GM18868 (cell line): Measurements from ENCODE around the gene LTBP2.

ENCODE experiments used
- ATAC-seq: cut with Tn5 transposase; IDR thresholded peaks from one replicate; pipeline ENCODE4 v1.9.1; 2021; ENCODE audit warnings: mild to moderate bottlenecking, moderate library complexity; ENCODE audit not compliant: unreplicated experiment

The LTBP2 gene

DNA sequence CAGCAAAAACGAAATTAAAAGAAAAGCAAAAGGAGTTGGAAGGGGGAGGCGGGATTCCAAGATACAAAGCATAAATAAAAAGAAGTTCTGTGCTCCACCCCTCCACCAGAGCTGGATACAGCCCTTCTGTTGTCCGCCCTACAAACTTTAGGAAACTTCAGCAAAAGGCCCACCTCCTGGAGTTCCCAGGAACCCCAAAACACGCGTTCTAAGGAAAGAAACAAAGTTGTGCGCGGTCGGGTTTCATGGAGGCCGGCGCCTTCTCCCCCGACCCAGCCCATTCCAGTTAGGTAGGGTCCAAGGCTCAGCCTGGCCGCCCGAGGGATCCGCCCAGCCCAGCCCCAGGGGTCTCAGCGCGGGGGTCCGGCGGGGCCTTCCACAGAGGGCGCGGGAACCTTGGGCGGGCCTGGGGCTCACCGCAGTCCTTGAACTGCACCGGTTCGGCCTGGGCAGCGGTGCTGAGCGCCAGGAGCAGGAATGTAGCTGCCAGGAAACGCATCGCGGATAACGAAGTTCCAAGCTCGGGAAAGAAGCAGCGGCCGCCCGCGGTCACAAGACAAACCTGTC, 119.2 kb downstream of the LTBP2 start, which contains the start of gene NPC2:
Gene NPC2, minus strand, starts transcription at position 530 of the 567 bp plus-strand sequence. Its CDS starts 31 bp downstream, at position 499.
- peak; percentile 2 for ATAC-seq

DNA sequence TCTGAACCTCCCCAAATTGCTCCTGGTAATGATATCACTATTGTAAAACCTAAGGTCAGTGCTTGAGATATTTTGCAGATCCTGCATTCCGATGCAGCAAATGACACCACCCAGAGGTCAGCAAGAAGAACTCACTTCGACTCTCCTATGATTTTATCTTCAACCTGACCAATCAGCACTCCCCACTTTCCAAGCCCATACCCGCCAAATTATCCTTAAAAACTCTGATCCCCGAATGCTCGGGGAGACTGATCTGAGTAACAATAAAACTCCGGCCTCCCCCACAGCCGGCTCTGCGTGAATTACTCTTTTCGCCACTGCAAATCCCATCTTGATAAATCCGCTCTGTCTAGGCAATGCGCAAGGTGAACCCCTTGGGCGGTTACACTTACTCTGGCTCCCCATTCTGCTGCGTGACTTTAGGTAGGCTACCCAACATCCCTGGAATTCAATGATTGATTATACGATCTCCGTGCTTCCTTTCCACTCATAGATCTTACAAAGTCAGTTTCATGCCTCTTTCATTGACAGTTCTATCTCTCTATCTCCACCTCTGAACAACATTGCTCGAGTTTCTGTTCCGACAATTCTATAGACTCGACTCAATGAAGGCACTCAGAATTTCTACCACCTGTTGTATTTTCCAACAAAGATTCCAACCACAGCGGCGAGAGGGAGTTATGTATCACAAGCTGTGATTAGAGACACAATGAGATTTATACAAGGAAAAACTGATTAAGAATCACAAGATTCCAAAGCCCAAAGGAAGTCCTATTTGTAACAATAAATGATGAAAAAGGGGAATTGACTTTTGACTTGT, 119.9 kb downstream of the LTBP2 start:
- no peak for ATAC-seq

DNA sequence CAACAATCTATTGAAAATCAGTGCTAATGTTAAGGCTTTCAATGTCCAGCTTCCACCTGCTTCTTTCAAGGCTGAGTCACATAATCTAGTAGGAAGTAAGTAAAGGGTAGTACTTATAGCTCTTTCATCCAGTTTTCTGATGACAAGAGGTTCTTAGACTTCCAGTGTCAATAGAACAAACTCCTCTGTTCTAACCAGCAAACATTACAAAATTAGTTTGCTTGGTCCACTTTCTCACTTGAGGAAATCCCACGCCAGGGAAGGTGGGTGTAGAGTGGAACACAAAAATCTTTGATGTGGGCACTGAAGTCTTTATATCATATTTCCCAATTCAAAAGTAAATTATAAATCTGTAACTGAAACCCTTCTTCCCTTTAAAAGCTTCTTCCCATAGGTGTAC, 121.6 kb downstream of the LTBP2 start:
- ATAC-seq: no peak

DNA sequence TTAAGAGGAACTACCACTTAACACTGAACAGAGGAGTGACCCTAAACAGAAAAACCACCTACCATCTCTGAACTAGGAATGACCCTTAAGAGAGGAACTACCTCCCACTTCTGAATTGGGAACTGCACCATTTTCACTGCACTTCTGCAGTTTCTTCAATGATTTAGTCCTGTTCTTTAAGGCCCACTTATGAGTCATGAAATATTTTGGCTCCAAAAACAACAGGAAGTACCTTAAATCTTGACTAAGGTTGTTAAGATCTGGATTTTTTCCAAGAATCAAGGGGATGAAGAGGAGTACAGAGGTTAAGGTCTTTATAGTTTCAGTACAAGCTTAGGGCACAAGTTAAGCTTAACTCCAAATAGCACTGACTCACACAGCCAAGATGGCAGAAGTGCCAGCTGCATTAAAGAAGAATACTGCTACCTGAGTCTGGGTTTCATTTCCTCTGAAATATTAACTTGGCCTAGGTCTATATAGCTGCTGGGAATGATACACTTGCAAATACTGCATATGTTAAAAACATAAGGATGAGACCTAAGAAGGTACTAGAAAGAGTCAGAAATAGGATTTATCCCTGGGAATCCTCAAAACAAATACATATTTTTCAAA, 123.1 kb downstream of the LTBP2 start:
- ATAC-seq: no peak

DNA sequence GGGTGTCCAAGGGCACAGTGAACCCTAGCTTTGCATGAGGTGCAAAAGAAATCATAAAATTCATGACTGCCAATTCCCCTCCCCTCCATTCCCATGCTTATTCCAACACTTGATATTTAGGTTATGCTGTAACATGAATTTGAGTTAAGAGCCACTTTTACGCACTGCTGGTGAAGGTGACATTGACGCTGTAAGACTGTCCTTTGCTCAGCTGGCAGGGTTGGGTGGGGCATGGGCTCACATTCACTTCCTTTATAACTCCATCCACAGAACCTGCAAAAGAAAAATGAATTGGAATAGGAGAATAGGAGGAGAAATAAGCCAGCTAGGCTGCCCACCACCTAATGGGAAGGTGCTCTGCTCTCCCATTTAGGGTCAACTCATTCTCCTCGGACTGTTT, 125.9 kb downstream of the LTBP2 start:
- ATAC-seq: no peak

DNA sequence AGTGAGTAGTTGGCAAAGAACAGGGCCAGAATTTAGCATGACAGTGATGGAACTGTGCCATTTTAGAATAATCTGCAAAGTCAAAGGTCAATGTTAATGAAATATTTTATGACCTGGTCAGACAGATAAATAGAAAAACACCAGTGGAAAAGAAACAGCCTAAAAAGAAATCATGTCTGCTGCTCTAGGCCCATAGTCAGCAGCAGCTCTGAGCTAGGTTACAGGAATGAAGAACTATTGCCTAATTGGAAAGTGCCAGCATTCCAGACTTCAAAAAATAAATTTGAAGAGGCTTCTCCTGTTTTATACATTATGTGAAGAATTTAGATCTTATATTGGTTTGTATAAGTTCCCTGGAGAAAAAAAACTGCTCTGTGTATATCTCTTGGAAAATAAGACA, 128.7 kb downstream of the LTBP2 start:
- ATAC-seq: no peak

DNA sequence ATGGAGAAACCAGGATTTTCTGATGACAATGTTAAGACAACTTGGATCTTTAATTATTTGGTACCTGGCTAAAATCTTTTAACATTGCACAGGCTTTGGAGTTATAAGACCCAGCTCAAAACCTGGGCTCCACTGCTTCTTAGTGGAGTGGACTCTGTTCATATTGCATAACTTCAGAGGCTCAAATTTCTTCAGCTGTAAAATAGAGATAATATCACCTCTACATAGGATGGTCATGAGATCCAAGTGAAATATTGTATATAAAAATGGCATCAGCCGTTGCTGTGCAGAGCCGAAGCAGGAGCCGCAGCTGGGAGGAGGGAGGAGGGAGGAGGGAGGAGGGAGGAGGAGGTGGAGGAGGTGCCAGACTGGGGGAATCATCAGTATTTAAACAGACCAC, 129.5 kb downstream of the LTBP2 start:
- ATAC-seq: no peak

DNA sequence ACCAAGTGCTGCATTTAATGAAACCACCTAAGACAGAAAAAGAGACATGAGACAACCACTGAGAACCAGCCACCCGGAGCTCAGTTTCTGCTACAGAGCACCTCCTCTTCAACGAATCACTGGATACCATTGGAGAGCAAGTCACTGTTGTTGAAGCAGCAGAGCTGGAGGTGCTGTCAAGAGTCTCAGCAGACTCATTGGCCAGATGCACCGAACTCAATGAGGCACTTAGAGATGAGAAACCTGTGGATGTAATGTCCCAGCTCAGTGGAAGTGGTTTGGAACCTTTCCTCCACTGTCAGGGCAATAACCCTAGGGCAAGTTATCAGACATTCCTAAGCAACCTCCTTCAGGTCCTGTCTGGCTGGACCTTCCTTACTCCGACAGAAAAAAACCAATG, 132.0 kb downstream of the LTBP2 start:
- no peak for ATAC-seq

DNA sequence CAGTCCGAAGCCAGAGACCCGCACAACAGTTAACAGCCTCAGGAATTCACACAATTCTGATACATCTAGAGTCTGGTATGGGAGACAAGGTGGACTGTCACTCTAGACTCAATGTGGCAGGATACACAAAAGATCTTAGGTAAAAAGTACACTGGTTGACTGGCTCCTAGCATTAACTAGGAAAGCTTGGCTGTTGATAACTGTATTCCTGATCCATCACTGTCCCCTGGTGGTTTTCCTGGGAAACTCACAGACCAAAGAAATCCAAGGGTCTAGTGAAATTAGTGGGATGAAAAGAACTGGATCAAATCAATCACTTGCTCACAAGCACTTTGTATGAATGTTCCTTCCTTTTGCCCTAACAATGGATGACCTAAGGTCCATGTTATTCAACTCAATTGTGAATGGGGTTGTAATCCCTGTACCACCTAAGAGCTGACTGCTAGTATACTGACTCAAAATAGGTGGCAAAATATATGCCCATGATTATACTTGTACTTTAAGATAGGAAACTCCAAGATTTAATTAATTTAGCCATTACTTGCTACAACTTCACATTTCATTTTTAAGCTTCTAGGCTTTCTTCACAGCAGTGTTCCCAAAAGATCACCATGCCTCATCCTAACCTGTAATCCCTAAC, 132.9 kb downstream of the LTBP2 start:
- ATAC-seq: no peak

DNA sequence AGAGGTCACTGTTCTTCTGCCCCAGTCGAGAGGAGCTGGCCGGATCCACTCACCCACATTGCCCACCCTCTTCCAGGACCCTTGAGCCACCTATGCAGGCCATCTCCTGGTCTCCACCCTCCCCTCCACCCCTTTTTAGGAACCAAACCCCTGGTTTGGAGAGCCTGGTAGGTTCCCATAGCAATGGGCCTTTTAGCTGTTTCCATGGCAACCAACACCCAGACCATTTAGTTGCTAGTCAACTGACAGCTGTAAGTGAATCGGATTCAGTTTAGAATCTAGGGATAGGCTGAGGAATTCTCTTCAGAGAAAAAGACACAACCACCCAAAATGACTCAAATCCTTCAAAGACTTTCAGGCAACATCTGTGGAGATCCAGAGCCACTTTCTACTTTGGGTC, 135.4 kb downstream of the LTBP2 start:
- no peak for ATAC-seq

DNA sequence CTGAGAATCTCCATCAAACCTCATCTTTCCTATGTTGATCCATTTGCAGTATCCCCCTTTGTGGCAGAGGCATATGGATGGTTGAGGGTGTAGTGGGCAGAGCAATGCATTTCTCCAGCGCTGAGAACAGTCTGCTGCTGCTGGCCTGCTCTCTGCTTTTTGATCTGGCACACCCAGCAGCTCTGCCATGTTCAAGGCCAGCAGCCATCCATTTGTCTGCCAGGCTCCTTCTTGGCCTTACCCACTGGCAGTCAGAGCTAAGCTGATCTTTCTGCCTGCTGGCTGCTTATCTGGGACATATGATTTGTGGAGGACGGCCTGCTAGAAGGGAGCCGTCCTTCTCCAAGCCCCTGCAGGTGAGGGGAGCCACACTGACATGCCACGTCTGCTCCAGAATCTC, 135.9 kb downstream of the LTBP2 start:
- no peak for ATAC-seq

DNA sequence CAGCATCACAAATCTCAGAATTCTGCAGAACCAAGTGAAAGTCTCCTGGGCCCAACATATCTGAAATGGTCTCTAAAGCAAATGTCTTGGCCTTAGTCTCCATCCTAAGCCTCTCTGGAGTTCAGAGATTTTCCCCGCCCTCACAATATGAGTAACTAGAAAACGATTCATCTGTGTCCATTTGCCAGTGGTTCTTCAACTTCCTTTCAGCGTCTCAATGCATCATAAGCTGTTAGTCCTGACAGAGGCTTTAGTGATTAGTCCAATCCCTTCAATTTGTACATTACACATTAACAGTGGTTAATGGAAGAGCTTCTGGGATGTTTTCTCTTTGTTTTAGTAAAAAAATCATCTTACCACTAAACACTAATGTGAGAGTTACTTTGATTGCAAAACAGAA, 136.4 kb downstream of the LTBP2 start:
- ATAC-seq: no peak

DNA sequence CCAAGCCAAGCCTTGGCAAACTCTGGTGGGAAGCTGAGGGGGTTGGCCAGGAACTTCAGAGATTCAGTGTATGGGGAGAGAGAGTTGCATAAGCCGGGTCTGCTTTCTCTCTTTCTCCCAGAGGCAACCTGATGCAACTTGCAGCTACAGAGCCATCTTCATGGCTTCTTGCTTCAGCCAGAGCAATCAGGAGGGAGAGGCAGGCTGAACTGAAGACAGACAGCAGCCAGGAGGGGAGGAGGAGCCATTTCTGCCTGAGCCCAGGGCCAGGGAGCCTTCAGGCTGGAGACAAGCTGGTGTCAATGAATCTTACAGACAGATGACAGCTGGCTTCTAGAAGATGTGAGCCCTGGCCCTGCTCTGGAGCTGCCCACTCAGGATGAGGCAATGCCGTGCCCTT, 137.7 kb downstream of the LTBP2 start:
- no peak for ATAC-seq

DNA sequence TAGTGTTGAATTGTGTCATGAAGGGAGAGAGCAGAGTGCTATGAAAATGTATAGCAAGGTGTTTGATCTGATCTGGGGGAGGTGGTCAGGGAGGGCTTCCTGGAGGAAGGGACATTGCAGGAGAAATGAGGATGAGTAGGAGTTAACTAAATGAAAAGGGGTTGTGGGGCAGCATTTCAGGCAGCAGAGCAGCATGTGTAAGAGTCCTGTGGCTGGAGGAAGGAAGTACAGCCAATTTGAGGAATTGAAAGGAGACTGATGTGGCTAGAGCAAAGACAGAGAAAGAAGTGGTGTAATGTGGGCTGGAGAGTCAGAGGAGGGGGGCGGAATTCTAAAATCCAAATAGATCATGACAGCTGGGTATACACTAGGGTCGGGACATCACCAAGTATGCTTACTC, 139.4 kb downstream of the LTBP2 start:
- no peak for ATAC-seq

DNA sequence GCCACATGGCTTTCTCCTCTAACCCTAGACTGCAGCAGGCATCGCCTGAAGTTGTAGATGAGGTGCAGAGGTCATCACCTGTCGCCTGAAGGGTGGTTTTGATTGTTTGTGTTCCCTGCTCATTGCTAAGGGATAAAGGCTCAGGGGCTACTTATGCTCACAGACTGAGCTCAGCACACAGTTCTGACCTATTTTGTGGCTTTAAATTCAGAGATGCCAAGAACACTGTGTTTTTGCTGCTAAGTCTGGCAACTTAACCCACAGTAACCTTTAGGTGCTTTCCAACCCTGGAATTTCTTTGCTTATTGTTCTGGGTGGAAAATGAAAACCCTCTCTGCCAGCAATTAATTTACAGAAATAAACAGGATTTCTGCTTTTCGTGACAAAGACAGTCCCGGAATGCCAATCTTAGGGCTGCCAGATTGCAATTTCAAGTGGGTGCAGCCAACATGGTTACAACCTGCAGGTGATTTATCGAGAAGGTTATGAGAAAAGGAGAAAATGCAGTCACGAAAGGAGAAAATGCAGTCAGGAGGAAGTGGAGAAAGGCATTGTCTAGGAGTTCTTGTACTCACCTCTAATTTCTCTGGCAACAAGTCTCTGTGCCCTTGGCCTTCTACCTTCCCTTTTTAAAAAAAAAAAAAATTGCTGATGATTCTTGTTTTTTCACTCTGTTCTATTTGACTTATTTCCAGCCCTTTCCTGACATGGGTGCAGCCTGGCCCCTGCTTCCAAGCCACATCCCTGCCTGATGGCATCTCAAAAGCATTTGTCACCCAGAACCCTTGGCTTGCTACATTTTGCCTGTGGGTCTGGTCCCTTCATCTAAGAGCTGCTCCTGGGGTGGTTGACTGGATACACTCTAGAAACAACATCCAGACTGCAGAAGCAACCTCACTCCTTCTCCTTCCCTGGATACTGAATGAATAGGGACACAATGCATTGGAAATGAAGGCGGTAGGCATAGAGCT, 142.2 kb downstream of the LTBP2 start:
- ATAC-seq: no peak

DNA sequence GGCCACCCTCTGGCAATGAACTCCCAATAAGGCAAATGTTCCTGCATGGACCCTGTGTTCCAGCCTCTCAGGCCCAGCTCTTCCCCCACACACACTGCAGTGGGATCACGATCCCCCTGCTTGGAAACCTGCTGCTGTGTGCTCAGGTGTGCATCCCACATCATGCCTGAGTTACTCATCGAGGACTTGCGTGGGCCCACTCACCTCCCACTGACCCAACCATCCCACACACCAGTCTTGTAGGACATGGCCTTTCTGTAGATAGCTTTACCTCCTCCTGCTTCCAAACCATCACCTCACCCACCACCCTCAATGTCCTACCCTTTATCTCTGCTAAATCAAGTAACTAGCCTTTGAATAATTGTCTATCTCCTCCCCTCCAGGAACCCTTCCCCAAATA, 143.5 kb downstream of the LTBP2 start:
- ATAC-seq: no peak

DNA sequence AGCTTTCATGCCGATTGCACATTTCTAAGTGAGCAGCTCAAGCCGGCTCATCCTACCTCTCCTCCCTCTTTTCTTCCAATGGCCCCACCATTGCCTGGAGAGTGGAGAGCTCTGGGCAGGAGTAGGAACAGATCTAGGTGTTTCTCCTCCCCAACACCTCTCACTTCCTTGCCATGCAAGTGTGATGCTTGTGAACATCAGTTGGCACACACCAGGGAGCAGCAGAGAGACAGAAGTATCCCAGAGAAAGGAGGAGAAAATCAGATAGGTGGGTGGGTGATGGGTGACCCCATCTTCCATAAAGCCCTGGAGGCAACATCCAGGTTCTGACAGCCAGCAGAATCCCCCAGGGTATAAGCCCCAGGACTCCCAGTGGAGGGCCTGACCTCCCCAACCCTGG, 146.7 kb downstream of the LTBP2 start:
- no peak for ATAC-seq

DNA sequence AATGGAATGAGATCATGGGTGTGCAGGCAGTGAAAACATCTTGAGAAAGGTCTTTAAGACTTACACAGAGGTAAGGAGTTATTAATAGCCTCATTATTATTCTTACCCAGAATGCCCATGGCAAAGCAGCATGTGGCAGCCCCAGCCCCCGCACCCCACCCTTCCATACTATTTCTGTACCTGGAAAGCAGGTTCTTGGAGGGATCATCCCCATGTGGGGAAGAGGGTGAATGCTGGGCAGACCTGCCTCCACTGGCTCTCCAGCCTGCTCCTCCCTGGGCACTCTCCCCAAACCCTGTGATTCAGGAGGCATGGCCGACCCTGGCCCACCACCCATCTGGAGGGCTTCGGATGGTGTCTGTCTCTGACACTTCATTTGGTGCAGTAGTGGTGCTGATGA, 147.3 kb downstream of the LTBP2 start:
- ATAC-seq: no peak

DNA sequence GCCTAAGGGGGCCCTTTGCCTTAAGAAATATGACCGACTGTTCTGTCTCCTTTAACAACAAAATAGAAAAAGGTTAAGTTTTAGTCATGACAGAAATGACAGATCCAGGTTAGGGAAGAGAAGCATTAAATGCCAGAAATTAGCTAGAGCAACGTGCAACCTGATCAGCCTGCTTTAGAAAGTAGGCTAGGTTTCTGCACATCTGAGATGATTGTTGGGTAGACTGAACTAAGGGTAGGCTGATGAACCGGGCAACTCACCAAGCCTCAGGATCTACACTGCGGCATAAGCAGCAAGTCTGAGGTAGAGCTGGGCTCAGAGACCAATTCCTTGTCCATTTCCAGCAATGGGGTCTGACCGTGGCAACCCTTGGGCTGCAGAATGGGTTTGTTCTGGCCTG, 148.3 kb downstream of the LTBP2 start:
- ATAC-seq: no peak

DNA sequence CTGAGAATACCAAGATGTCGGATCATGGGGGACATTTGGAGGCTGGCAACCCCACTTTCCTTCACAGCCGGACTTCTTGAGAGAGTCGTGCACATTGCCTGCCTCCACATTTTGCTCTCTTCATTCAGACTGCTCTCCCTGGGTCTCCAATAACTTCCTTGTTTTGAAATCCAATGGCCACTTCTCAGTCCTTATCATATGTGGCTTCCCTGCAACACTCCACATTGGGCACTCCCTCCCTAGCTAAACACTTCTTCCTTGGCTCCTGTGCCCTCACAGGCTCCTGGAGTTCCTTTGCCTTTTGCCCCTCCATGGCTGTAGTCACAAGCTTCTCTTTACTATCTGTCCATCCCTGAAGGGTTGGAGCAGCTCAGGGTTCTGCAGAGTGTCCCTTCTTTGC, 149.0 kb downstream of the LTBP2 start:
- ATAC-seq: no peak

DNA sequence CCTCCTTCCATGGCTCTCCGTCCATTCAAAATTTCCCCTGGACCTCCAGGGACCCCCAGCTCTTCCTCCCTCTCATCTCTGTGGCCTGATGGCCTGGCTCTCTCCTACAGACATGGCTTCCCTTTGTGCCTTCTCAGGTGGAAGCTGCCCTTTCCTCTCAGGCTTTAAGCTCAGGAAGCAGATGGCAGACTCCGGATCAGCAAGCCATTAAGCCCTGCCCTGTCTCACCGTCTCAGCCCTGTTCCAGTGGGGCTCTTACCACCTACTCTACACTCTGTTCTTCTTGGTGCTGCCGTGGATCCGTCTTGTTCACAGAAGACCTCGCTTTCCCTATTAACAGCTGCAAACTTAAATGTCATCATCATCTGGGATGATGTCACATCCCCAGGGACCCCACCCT, 152.1 kb downstream of the LTBP2 start:
- no peak for ATAC-seq
